IPS-15b (cell line): ENCODE data around the gene NLN.
"Not testable (repeated sequence)": the region's sequence is repeated elsewhere in the genome, so short reads cannot be mapped to it uniquely, and the experiment has no call there.

Experiments
- H3K27me3 ChIP-seq: one replicate; pipeline ENCODE4 v1.6.1; 2013; ENCODE audit warnings: low read length; ENCODE audit not compliant: control insufficient read depth, insufficient read depth
- H3K36me3 ChIP-seq: one replicate; pipeline ENCODE4 v1.6.1; 2013; ENCODE audit warnings: low read length; ENCODE audit not compliant: control insufficient read depth, insufficient read depth
- H3K4me1 ChIP-seq: one replicate; pipeline ENCODE4 v1.6.1; 2013; ENCODE audit warnings: mild to moderate bottlenecking, low read length; ENCODE audit not compliant: control insufficient read depth, insufficient read depth
- H3K4me3 ChIP-seq: one replicate; pipeline ENCODE4 v1.5.1; 2013; ENCODE audit warnings: low read depth, low read length
- H3K9ac ChIP-seq: one replicate; pipeline ENCODE4 v1.6.1; 2013; ENCODE audit warnings: low read depth, mild to moderate bottlenecking, low read length
- H3K9me3 ChIP-seq: one replicate; pipeline ENCODE4 v1.6.1; 2013; ENCODE audit warnings: mild to moderate bottlenecking, low read length; ENCODE audit not compliant: control insufficient read depth, insufficient read depth

Gene NLN

DNA sequence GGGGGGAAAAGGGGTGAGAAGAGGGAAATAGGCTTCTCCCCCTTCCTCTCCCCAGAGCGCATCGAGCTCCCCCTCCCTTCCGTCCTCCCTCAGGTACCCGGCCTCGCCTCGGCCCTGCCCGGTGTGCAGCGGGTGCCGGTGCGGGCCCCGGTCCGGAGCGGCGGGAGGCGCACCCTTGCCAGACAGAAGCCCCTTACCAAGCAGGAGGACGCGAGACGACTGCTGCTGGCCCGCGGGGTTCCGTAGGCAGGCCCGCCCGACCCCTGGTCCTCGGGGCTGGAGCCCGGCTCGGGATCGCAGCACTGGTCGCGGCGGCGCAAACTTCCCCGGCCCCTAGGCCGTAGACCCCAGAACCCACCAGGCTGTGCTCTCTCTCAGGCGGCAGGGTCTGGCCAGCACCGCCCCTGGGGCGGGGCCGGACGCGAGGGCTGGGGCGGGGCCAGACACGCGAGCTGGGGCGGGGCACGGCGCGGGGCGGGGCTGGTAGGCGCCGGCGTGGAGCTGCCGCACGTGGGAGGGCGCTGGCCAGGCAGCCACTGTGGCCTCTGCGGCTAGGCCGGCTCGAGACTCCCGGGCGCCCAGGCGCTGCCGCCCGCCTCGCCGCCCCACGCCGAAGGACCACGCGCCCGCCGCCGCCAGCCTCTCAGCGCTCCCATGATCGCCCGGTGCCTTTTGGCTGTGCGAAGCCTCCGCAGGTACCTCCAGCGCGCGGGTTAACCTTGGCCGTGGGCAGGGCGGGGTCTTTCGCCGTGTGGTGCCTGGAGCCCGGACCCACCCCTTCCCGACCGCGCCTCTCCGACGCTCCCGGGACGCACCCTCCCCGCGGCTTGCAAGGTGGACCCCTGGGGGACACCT is at the start of gene NLN, which contains the start of gene SGTB:
NLN (plus strand) TSS at position 486 of the 855 bp plus-strand sequence; CDS start at position 655, 169 bp downstream.
SGTB (minus strand) TSS at position 390 of the 855 bp plus-strand sequence. CDS start 1,302 bp downstream, outside the sequence.
- Histone ChIP-seq H3K9me3 (no peaks in the 10 kb centered on the region), H3K27me3 (no peaks in the 10 kb centered on the region), H3K9ac (peak within 1 kb of the TSS; percentile 94), H3K36me3 (no peaks in the 10 kb centered on the region), H3K4me3 (peak within 1 kb of the TSS; percentile 85), H3K4me1 (peaks cover 4% of the 10 kb centered on the region)

DNA sequence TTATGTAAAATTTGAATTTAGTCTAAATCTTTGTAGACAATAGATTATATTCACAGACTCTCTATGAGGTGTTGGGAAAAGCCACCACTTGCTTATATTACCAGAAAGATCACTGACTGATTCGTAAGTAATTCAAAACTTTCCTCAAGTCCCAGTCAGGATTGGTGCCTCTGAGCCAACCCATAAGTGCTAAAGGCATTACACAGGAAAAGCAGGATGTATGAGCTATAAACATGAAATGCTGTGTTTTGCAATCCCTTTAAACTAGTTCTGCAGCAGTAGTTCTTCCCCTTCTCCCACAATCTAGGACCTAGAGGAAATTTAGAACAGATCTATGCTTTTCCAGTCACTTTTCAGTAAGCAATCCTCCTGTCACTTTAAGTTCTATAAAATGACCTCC is 49.2 kb upstream of the NLN start:
- no peak overlapping the region for H3K9ac ChIP-seq
- H3K9me3 ChIP-seq, result no peaks in the 10 kb centered on the region
- no peak overlapping the region for H3K4me3 ChIP-seq
- no peaks in the 10 kb centered on the region for H3K4me1 ChIP-seq
- H3K27me3 ChIP-seq, result no peaks in the 10 kb centered on the region
- no peaks in the 10 kb centered on the region for H3K36me3 ChIP-seq

DNA sequence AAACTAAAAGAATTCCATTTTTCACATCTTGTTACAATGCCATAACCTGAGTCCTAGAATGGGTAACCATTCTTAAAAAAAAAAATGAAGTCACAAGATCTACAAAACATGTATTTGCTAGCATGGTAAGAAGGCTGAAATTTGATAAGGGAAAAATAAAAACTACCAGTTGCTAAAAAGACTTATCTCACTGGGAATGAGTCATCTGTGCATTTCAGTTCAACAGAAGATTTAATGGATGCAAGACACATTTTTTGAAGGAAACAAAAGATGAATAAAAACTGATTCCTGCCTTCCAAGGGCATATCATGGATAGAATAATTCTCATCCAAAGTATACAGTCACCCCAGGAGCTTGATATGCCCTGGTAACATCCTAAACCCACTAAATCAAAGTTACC is 47.3 kb upstream of the NLN start:
- no peak overlapping the region for H3K9ac ChIP-seq
- H3K27me3 ChIP-seq, result no peaks in the 10 kb centered on the region
- H3K9me3 ChIP-seq, result no peaks in the 10 kb centered on the region
- no peak overlapping the region for H3K4me3 ChIP-seq
- no peaks in the 10 kb centered on the region for H3K4me1 ChIP-seq
- H3K36me3 ChIP-seq, result peaks cover under 1% of the 10 kb centered on the region

DNA sequence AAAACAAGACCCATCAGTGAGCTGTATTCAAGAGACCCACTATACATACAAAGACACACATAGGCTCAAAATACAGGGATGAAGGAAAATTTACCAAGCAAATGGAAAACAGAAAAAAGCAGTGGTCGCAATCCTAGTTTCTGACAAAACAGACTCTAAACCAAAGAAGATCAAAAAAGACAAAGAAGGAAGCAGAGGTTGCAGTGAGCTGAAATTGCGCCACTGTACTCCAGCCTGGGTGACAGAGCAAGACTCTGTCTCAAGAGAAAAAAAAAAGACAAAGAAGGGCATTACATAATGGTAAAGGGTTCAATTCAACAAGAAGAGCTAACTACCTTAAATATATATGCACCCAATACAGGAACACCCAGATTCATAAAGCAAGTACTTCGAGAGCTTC is 45.9 kb upstream of the NLN start:
- not testable (repeated sequence) for H3K4me1 ChIP-seq, H3K36me3 ChIP-seq

DNA sequence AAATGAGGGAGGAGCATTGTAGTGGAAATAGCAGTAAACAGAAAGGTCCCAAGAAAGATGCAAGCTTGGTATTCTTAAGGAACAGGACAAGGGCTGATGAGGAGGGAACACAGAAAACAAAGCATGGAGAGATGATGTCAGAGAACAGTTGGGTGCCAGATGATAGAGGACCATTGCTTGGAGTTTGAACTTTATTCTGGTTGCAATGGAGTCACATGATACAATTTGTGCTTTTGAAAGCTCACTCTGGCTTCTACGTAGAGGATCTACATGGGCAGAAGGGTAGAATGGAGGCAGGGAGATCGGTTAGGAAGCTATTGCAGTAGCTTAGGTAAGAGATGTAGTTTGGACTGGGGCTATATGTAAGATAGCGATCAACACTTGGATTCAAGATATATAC is 39.9 kb upstream of the NLN start:
- Histone ChIP-seq H3K36me3 (peaks cover 12% of the 10 kb centered on the region), H3K4me1 (no peaks in the 10 kb centered on the region), H3K4me3 (no peak overlapping the region), H3K9me3 (no peaks in the 10 kb centered on the region), H3K27me3 (no peaks in the 10 kb centered on the region), H3K9ac (no peak overlapping the region)

More for the DNA sequence above, 45.9 kb upstream of the NLN start:
- not testable (repeated sequence) for H3K27me3 ChIP-seq, H3K9ac ChIP-seq, H3K9me3 ChIP-seq, H3K4me3 ChIP-seq

DNA sequence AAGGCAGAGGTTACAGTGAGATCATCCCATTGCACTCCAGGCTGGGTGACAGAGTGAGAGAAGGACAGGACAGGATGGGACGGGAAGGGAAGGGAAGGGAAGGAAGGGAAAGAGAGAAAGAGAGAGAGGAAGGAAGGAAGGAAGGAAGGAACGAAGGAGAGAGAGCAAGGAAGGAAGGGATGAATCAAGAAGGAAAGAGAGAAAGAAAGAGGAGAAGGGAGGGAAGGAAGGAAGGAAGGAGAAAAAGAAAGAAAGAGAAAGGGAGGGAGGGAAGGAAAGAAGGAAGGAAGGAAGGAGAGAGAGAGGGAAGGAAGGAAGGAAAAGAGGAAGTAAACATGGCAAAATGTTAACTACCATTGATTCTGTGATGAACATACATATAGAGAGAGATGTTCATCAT is 28.9 kb upstream of the NLN start:
- Histone ChIP-seq H3K27me3 (no peaks in the 10 kb centered on the region), H3K4me3 (no peak overlapping the region), H3K4me1 (peaks cover 3% of the 10 kb centered on the region), H3K36me3 (no peaks in the 10 kb centered on the region), H3K9ac (no peak overlapping the region), H3K9me3 (no peaks in the 10 kb centered on the region)

DNA sequence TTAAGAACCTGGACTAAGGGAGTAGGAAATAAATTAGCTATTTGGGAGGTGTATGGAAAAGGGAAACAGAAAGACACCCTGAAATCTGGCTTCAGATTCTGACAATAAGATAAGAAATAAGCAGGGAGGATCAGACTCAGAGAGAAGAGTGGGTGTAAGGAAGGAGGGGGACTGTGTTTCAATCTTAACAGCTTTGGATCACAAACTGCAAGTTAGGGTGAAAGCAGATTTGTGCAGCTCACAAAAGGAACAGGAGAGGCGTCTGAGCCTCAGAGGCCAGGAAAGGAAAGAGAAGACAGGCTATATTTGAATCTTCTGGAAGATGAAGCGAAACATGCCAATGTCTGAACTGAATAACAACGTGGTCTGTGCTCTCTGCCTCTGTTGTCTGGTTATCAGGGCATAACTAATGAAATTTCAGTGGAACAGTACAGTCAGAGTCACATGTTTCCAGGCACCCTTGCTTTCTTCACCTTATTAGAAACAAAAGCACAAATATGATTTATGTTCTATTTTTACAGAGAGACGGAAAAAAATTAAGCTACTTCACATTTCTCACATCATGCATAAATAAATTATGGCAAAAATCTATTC is 26.7 kb upstream of the NLN start:
- no peak overlapping the region for H3K4me3 ChIP-seq
- H3K9ac ChIP-seq, result no peak overlapping the region

DNA sequence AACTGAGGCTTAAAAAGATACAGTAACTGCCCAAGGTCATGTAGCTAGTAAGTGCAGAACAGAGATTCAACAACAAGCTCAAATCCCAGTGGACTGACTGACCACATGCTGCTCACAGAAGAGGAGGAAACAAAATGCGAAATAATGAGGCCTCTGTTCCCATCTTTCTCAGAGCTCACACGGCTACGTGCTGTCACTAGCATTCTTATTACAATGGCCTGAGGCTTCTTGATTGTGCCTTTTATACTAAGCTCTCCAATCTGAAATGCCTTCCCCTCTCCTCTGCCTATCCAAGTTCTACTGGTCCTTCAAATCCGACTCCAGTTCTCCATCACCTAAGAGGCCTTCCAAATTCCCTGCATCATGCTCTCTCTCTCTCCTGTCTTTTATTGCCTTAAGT is 26.1 kb upstream of the NLN start:
- H3K27me3 ChIP-seq, result no peaks in the 10 kb centered on the region
- H3K4me1 ChIP-seq, result peaks cover 3% of the 10 kb centered on the region
- H3K4me3 ChIP-seq, result no peak overlapping the region
- H3K36me3 ChIP-seq, result no peaks in the 10 kb centered on the region
- no peak overlapping the region for H3K9ac ChIP-seq
- no peaks in the 10 kb centered on the region for H3K9me3 ChIP-seq

More for the DNA sequence above, 26.7 kb upstream of the NLN start:
- H3K27me3 ChIP-seq, result no peaks in the 10 kb centered on the region
- no peaks in the 10 kb centered on the region for H3K36me3 ChIP-seq
- peaks cover 3% of the 10 kb centered on the region for H3K4me1 ChIP-seq
- H3K9me3 ChIP-seq, result no peaks in the 10 kb centered on the region

DNA sequence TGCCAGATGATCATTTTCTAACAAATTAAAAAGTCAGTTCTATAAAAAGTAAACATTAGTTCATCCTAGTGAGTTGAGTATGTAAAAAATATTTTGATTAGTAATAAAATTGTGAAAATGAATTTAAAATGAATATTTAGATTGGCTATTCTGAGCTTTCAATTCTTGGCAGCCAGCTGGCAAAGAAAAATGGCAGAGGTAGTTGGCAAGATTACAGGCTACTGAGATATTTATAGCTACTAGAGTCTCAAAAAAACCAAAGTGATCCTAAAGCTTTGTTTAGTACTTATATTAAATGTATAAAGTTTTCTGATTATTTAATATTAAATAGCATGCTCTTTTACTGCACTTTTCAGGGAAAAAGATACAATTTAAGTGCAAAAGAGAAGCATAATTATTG is 25.1 kb upstream of the NLN start:
- Histone ChIP-seq H3K27me3 (no peaks in the 10 kb centered on the region), H3K9me3 (no peaks in the 10 kb centered on the region), H3K36me3 (no peaks in the 10 kb centered on the region), H3K4me1 (peaks cover 3% of the 10 kb centered on the region), H3K9ac (no peak overlapping the region), H3K4me3 (no peak overlapping the region)

DNA sequence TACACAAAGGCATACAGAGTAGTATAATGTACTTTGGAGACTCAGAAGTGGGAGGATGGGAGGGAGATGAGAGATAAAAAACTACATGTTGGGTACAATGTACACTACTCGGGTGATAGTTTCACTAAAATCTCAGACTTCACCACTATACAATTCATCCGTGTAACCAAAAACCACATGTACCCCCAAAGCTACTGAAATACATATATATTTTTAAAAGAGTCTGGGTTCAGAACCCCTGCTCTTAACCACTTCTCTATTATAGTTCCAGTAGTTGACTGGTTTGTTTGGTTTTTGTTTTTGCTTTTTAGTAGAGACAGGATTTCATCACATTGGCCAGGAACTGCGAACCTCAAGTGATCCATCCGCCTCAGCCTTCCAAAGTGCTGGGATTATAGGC is 22.7 kb upstream of the NLN start:
- Histone ChIP-seq H3K27me3 (no peaks in the 10 kb centered on the region), H3K4me3 (no peak overlapping the region), H3K4me1 (peaks cover 3% of the 10 kb centered on the region), H3K36me3 (no peaks in the 10 kb centered on the region), H3K9me3 (no peaks in the 10 kb centered on the region), H3K9ac (no peak overlapping the region)

DNA sequence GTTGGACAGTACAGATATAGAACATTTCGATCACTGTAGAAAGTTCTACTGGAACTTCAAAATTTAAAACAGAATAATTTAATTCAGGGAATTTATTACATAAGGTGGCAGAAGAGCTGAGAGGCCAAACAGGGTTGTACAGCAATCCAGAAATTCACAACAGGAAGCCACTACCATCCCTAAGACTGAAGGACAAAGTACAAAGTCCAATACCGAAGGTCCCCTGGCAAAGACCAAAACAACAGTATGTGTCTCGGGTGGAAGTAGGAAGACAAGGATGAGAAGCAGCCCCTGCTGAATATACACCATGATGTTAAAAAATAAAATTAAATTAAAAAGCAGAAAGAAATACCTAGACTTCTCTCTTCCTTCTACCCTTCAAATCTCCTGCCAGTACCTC is 20.0 kb upstream of the NLN start:
- H3K36me3 ChIP-seq, result no peaks in the 10 kb centered on the region
- H3K27me3 ChIP-seq, result no peaks in the 10 kb centered on the region
- no peak overlapping the region for H3K9ac ChIP-seq
- no peak overlapping the region for H3K4me3 ChIP-seq
- H3K9me3 ChIP-seq, result no peaks in the 10 kb centered on the region
- H3K4me1 ChIP-seq, result no peaks in the 10 kb centered on the region

DNA sequence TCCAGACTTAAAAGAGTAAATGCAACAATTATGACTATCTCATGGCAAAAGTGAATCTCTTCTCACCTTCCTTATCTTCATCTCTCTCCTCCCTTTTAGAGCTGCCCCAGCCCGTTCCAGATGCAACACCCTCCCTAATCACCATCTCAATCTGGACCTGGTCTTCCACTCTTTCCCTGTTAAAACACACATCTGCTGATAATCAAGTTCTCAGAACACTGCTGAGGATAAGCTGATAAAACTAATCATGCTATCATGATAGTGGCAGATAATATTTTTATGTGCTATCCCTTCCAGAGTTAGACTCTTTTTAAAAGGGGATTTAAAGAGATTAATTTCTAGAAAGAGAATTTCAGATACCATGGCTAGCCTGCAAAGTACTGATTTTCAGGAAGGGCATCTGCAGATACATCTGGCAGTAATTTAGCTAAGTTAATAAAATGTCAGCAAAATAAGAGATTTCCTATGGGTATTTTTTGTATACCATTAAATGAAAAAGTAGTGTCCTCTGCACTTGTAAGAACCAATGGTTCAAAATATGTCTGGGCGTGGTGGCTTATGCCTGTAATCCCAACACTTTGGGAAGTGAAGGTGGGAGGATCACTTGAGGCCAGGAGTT is 17.3 kb upstream of the NLN start:
- no peaks in the 10 kb centered on the region for H3K4me1 ChIP-seq
- H3K36me3 ChIP-seq, result no peaks in the 10 kb centered on the region
- H3K27me3 ChIP-seq, result no peaks in the 10 kb centered on the region
- H3K9me3 ChIP-seq, result no peaks in the 10 kb centered on the region
- H3K4me3 ChIP-seq, result no peak overlapping the region
- no peak overlapping the region for H3K9ac ChIP-seq
